ENCODE data around the gene GRB7.

Gene GRB7

GRCh38 chr17:39775031-39775430 is 37.3 kb downstream of the GRB7 start:
- no peak for DNase-seq

DNA sequence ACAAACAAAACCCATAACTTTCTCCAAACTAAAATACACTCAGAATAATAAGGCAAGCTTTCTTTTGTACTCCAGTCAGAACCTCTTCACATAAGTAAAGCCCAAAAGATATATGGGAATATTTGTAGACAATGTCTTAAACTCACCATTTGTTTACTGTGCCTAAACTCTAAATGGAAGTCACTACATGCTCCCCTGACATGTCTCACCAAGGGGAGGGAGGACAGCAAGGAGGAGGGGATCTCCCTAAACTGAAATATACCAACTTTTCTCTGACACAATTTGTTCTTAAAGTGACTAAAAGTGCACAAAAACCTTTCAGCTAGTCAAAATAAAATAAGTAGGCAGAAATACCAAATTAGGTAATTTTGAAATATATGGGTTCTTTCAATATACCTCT is 38.5 kb downstream of the GRB7 start:
- no peak for DNase-seq

DNA sequence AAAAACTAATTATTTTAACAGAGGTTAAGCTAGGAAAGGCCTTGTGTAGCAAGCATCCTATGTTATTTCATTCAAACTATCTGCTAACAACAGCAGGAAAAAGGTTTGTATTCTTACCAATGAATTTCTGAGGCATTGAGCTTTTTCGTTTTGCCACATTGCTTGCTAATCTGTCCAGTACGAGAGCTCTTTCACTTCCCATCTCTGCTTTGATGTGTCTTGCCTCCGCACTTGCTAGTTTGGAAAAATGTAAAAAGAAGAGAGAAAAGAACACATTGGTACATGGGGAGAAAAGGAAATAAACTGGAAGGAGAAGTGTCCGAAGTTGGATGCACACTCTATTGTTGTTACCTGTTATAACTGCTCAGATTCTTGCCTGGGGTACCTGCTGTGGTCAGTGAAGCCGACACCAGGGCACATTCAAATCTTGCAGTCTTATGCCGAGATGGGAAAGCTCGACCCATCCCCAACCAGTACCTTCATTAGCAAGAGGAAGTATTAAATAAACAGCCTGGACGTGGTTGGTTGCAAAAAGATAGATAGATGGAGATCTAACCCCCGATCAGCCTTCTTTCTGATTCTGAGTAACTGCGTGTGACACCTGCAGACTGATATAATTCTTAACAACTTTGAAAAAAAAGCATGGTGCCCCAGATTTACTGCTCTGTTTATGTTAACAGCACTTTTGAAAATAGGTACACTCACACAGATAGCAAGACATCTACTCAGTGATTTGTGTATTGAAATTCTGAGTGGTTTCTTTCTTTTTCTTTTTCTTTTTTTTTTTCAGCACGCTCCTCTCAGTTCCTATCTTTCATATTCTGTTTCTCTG is 40.0 kb downstream of the GRB7 start:
- no peak for DNase-seq

GRCh38 chr17:39781031-39781860 is 43.5 kb downstream of the GRB7 start:
- no peak for DNase-seq

DNA sequence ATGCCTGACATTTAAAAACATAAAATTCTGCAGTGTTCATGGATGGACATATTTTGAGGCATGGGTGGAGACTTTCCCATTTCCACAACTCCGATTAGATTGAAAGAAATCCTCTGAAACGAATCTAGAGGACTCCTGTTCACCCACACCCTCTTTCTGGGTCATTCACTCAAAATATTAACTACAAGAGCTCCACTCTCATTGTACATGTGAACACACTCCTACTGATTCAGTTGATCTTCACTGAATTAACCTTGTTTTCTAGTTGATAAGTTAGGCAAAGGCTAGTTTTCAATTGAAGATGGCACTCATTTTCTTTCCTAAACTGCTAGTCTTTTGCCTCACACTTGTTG is 44.1 kb downstream of the GRB7 start:
- DNase-seq, result no peak

- no peak for DNase-seq
These were observed 44.7 kb downstream of the GRB7 start for GRCh38 chr17:39782481-39782880.

- DNase-seq, result no peak
These were observed 45.2 kb downstream of the GRB7 start for GRCh38 chr17:39782980-39783379.

GRCh38 chr17:39787041-39787440 is 49.3 kb downstream of the GRB7 start:
- DNase-seq, result no peak

DNA sequence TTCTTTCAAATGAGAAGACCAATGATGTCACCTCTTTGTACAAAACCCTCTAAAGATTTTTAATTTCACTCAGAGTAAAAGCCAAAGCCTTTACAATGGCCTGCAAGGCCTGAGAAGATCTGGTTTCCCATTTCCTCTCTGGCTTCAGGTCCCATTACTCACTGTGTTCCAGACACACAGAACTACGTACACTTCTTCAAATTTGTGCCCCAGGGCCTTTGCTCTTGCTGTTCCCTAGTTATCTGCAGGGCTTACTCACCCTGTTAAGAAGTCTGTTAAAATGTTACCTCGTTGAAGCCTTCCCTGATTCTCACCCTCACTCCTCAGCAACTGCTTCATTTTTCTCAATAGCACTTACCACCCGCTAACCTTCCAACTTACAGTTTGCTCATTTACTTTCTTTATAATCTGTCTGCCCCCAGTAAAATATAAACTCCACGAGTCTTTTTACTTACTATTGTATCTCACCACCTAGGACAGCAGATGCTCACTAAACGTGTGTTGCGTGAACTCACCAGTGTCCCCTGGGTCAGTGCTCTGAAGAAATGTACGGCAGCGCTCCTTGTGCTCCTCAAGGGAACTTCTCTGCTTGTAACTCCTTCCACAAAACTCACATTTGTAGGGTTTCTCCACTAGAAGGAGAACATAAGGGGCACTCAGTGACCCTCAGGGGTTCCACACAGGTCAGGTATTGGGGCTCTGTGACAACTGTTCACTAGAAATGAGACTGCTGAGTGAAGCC is 50.2 kb downstream of the GRB7 start:
- no peak for DNase-seq

DNA sequence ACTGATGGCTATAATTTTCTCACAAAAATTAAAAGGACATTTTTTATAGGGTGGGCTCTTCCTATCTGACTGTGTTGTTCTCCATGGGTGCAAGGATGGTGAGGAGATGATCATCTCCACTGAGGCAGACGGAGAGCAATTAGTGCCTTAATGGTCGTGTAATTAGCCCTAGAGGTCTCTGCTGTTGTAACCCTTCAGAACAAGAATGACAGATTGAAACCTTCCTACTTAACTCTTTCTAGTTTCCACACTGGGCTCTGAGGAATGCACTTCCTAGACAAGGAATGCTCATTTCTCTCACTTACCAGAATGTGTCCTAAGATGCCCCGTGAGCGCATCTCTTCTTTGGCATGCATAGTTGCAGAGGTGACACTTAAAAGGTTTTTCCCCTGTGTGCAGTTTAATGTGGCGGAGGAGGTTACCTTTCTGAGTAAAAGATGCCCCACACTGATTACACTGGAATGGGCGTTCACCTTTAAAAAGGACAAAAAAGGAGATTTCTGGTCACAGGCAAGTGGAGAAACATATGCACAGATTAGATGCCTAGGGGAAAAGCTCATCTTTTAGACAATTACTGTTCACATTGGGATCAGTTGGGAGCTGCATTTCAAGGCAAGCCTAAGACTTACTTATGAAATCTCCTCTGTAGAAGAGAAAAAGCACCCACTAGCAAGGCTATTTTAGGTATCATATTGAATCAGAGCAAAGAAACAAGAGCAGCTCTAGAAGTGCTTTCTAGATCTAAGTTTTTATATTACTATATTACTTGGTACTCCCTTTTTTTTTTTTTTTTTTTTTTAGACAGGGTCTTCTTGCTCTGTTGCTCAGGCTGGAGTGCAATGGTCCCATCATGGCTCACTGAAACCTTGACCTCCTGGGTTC is 53.6 kb downstream of the GRB7 start:
- DNase-seq, result no peak

- no peak for DNase-seq
These were observed 54.9 kb downstream of the GRB7 start for GRCh38 chr17:39792526-39793221.

DNA sequence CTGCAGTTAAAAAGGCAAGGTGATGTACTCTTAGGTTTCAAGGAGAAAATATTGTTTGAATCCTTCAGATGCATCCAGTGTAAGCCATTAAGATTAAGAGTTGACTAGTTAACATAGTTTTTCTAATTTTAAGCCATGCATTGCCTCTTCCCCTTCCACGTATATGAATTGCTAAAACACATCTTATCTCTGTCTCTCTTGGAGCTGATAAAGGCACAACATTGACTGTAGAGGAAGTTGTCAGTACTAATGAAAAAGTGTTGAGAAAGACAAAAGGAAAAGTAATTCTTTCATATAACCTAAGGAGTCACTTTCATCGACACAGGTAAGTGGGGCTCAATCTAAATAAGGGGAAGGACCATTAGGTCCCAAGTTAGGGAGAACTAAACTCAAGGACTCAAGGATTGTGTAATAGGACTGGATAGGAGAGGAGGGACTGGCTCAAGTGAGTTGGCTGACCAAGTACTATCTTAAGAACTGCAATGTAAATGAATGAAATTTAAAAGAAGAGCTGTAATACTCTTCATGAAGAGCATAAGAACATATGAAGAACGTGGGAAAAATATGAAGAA is 55.6 kb downstream of the GRB7 start:
- DNase-seq, result no peak

GRCh38 chr17:39794249-39794970 is 56.7 kb downstream of the GRB7 start:
- no peak for DNase-seq
